ENCODE measurements around the gene TMEM182.

DNA sequence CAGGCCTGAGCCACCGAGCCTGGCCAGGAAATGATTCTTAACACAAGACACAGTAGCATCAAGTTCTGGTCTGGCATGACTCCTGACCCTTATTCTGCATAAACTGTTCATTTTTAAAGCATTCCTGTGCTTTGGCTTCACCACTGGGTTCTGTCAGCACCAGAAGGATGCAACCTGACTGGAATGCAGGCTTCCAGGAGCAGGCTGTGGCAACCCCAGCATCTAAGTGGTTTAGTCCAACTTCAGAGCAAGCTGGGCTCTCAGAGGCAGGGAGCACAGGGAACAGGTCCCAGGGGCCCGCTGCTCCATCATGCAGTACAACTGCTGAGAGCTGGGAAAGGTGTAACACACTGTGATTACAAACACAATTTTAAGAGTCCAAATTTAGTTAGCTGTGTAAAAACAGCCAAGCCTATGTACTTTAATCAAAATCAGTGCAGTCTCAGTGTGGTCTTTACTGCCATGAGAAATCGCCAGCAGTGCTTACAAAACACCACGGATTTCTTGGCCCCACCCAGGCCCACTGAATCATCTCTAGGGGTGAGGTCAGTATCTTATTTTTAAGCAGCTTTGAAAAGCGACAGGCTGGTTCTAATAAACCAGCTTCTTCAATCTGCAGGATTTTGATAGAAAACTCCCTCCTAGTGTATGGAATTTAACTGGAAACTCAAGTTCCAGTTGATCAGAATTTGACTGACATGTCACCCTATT is 44.4 kb upstream of the TMEM182 start:
- TF ChIP-seq, protein P1, sequence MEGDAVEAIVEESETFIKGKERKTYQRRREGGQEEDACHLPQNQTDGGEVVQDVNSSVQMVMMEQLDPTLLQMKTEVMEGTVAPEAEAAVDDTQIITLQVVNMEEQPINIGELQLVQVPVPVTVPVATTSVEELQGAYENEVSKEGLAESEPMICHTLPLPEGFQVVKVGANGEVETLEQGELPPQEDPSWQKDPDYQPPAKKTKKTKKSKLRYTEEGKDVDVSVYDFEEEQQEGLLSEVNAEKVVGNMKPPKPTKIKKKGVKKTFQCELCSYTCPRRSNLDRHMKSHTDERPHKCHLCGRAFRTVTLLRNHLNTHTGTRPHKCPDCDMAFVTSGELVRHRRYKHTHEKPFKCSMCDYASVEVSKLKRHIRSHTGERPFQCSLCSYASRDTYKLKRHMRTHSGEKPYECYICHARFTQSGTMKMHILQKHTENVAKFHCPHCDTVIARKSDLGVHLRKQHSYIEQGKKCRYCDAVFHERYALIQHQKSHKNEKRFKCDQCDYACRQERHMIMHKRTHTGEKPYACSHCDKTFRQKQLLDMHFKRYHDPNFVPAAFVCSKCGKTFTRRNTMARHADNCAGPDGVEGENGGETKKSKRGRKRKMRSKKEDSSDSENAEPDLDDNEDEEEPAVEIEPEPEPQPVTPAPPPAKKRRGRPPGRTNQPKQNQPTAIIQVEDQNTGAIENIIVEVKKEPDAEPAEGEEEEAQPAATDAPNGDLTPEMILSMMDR (conservative IDR thresholded peaks at IDR 0.05; ENCODE audit: low read depth, low read length): no peak
- TF ChIP-seq EZH2 (IDR thresholded peaks at IDR 0.05; ENCODE audit: borderline replicate concordance, low read depth, low read length, poor library complexity, severe bottlenecking): no peak

Data from A673 (cell line).